Gastrocnemius medialis (tissue), 4 donors: ENCODE measurements around the gene RHOT2. TPM values are rescaled to one million over a fixed set of nuclear protein-coding genes. Genes with fewer than 3 reads are reported as not detected.

Experiments used
- ATAC-seq, 2 donors: fragments of 150-250 bp; one replicate each; pipeline ENCODE4 v1.9.1; 2016
- DNase-seq, 2 donors: peaks; one replicate each; pipeline ENCODE4 v3.0.0-alpha.2; 2019
- H3K27ac ChIP-seq, 4 donors: fragments of 200-600 bp; sonication (generic); 1 replicate in 1 of 4; 2 replicates in 3 of 4; pipeline ENCODE4 v1.5.1; 2016 to 2018; ENCODE audit warnings: mild to moderate bottlenecking in 2 of 4, moderate library complexity in 1 of 4
- H3K27me3 ChIP-seq, 3 donors: fragments of 200-600 bp; sonication (generic) in 2 of 3; 1 replicate in 1 of 3; 2 replicates in 2 of 3; pipeline versions ENCODE4 v1.5.1 to v1.6.0; 2016 to 2019; ENCODE audit warnings: mild to moderate bottlenecking in 1 of 3, moderate library complexity in 1 of 3
- H3K36me3 ChIP-seq, 2 donors: fragments of 200-600 bp; sonication (generic) in 1 of 2; one replicate each; pipeline ENCODE4 v1.5.1; 2017 to 2018
- H3K4me1 ChIP-seq, 2 donors: fragments of 200-600 bp; sonication (generic) in 1 of 2; one replicate each; pipeline ENCODE4 v1.5.1; 2016 to 2017; ENCODE audit warnings: mild to moderate bottlenecking in 2 of 2
- H3K4me3 ChIP-seq, 4 donors: fragments of 200-600 bp; sonication (generic) in 3 of 4; 1 replicate in 1 of 4; 2 replicates in 3 of 4; pipeline ENCODE4 v1.5.1; 2016 to 2019; ENCODE audit warnings: mild to moderate bottlenecking in 2 of 4
- H3K9me3 ChIP-seq, 3 donors: fragments of 200-600 bp; sonication (generic) in 2 of 3; 1 replicate in 1 of 3; 2 replicates in 2 of 3; pipeline ENCODE4 v1.5.1; 2016 to 2019
- POLR2A ChIP-seq, 2 donors: fragments of 450-650 bp; IDR thresholded peaks; one replicate each; pipeline ENCODE4 v1.6.1; 2017; ENCODE audit warnings: antibody characterized with exemption in 2 of 2, mild to moderate bottlenecking in 2 of 2, moderate library complexity in 2 of 2
- in situ Hi-C, 4 donors: fragments of 200-750 bp; cut with MboI; loops; one replicate each; pipeline versions ENCODE4 v1.15.0 to v1.8.0; 2017; ENCODE audit warnings: low sequenced_read_pairs in 4 of 4
- intact Hi-C: fragments of 100-400 bp; cut with DNase I; formaldehyde crosslinking; loops from one replicate; pipeline ENCODE4 v1.15.1; 2023; ENCODE audit warnings: low total_unique reads
- total RNA-seq, 4 donors: library from RNA; depleted of rRNA; stranded (reverse); fragments of >200 nt; gene quantifications; one replicate each; pipeline versions ENCODE4 v1.1.0 to v1.2.3, GENCODE V29; 2016
- TF ChIP-seq, protein P1 (sequence below), 5 experiments: fragments of 450-650 bp in 3 of 5; fragments of 200-600 bp in 2 of 5; sonication (generic) in 2 of 5; IDR thresholded peaks in 4 of 5; conservative IDR thresholded peaks in 1 of 5; 1 replicate in 4 of 5; 2 replicates in 1 of 5; pipeline ENCODE4 v1.5.1; 2016 to 2019; ENCODE audit warnings: antibody characterized with exemption in 5 of 5, mild to moderate bottlenecking in 3 of 5, moderate library complexity in 3 of 5

The RHOT2 gene
- total RNA-seq, 4 donors from 2014 or later = 20.9 to 41.6 (median 27.3) TPM

DNA sequence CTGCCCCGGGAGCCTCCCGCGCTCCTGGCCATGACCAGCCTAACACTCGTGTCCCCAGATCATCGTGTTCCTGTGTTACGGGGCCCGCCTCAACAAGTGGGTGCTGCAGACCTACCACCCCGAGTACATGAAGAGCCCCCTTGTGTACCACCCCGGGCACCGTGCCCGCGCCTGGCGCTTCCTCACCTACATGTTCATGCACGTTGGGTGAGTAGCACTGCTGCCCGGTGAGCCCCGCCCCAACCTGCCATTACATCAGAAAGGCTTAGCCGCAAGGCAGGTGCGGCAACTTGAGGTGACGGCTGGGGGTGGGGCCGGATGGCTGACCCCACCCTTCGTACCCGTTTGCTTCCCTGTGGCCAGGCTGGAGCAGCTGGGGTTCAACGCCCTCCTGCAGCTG is 9.0 kb downstream of the RHOT2 start:
- Histone ChIP-seq H3K27me3 (no peaks in the 10 kb centered on the region), H3K9me3 (no peaks in the 10 kb centered on the region), H3K4me1 (peaks cover 12 to 20% of the 10 kb centered on the region in 2 donors), H3K36me3 (peaks cover 0 to 26% of the 10 kb centered on the region in 2 donors), H3K4me3 (no peak overlapping the region), H3K27ac (no peak overlapping the region)
- ATAC-seq = no peak
- in situ Hi-C loops (no loop called here), intact Hi-C loops (no loop called here)
- TF ChIP-seq, protein P1, sequence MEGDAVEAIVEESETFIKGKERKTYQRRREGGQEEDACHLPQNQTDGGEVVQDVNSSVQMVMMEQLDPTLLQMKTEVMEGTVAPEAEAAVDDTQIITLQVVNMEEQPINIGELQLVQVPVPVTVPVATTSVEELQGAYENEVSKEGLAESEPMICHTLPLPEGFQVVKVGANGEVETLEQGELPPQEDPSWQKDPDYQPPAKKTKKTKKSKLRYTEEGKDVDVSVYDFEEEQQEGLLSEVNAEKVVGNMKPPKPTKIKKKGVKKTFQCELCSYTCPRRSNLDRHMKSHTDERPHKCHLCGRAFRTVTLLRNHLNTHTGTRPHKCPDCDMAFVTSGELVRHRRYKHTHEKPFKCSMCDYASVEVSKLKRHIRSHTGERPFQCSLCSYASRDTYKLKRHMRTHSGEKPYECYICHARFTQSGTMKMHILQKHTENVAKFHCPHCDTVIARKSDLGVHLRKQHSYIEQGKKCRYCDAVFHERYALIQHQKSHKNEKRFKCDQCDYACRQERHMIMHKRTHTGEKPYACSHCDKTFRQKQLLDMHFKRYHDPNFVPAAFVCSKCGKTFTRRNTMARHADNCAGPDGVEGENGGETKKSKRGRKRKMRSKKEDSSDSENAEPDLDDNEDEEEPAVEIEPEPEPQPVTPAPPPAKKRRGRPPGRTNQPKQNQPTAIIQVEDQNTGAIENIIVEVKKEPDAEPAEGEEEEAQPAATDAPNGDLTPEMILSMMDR (IDR thresholded peaks at IDR 0.05 in 4 of 5, conservative IDR thresholded peaks at IDR 0.05 in 1 of 5) = no peak
- no peak for TF ChIP-seq POLR2A (IDR thresholded peaks at IDR 0.05)
- DNase-seq = no peak

DNA sequence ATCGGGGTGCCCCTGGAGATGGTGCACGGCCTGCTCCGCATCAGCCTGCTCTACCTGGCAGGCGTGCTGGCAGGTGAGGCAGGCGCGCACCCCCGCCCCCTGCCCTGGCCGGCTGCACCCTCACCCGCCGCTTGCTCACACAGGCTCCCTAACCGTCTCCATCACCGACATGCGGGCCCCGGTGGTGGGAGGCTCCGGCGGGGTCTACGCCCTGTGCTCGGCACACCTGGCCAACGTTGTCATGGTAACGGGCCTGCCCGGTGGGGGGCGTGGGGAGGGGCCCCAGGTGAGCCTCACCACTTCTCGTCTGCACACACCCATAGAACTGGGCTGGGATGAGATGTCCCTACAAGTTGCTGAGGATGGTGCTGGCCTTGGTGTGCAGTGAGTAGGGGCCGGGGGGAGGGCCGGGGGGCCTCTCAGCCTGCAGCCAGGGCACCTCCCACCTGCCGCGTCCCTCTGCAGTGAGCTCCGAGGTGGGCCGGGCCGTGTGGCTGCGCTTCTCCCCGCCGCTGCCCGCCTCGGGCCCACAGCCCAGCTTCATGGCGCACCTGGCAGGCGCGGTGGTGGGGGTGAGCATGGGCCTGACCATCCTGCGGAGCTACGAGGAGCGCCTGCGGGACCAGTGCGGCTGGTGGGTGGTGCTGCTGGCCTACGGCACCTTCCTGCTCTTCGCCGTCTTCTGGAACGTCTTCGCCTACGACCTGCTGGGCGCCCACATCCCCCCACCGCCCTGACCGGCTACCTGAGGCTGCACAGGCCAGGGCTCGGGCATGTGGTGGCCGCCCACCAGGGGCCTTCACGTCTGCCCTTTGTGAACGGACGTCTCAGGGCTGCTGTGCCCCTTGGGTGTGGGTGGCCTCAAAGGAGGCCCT is 9.6 kb downstream of the RHOT2 start:
- Histone ChIP-seq H3K27me3 (no peaks in the 10 kb centered on the region), H3K9me3 (no peaks in the 10 kb centered on the region), H3K27ac (no peak overlapping the region), H3K4me1 (peaks cover 15 to 27% of the 10 kb centered on the region in 2 donors), H3K4me3 (no peak overlapping the region), H3K36me3 (peaks cover 0 to 26% of the 10 kb centered on the region in 2 donors)
- in situ Hi-C loops (no loop called here), intact Hi-C loops (no loop called here)
- TF ChIP-seq, protein P1 (IDR thresholded peaks at IDR 0.05 in 4 of 5, conservative IDR thresholded peaks at IDR 0.05 in 1 of 5) = no peak
- TF ChIP-seq POLR2A (IDR thresholded peaks at IDR 0.05) = no peak
- DNase-seq (peak in 1 of 2 donors; percentile 16), ATAC-seq (no peak)

DNA sequence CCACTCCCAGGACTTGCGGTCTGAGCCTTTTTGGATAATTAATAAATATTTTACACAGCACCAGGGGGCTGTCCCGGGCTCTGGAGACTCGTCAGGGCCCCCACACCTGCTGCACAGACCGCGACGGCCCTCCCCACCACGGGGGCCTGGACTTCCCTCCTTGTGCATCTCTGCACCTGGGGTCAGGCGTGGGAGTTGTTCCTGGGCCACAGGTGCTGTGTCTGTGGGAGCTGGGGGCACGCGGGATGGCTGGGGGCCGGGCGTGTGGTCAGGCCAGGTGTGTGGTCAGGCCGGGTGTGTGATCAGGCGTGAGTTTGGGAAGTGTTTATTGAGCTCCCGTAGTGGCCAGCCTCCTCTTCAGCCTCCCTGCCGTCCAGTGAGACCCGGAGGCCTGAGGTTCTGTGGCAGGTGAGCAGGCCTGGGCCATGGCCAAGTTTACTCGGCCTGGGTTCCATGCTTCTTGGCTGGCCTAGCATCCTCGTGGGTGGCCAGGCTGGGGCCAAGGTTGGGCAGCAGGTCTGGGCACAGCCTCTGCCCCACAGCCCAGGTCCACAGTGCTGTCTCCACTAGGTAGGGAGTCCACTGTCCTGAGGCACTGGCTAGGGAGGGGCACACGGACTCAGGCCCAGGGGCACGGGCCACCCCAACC is 10.4 kb downstream of the RHOT2 start:
- ATAC-seq (no peak), DNase-seq (peak in 1 of 2 donors; percentile 27)
- Histone ChIP-seq H3K27me3 (no peaks in the 10 kb centered on the region), H3K9me3 (no peaks in the 10 kb centered on the region), H3K36me3 (peaks cover 0 to 26% of the 10 kb centered on the region in 2 donors), H3K4me1 (peaks cover 19 to 34% of the 10 kb centered on the region in 2 donors), H3K27ac (no peak overlapping the region), H3K4me3 (no peak overlapping the region)
- TF ChIP-seq, protein P1 (IDR thresholded peaks at IDR 0.05 in 4 of 5, conservative IDR thresholded peaks at IDR 0.05 in 1 of 5) = no peak
- TF ChIP-seq POLR2A (IDR thresholded peaks at IDR 0.05) = no peak
- in situ Hi-C loops (no loop called here), intact Hi-C loops (no loop called here)

DNA sequence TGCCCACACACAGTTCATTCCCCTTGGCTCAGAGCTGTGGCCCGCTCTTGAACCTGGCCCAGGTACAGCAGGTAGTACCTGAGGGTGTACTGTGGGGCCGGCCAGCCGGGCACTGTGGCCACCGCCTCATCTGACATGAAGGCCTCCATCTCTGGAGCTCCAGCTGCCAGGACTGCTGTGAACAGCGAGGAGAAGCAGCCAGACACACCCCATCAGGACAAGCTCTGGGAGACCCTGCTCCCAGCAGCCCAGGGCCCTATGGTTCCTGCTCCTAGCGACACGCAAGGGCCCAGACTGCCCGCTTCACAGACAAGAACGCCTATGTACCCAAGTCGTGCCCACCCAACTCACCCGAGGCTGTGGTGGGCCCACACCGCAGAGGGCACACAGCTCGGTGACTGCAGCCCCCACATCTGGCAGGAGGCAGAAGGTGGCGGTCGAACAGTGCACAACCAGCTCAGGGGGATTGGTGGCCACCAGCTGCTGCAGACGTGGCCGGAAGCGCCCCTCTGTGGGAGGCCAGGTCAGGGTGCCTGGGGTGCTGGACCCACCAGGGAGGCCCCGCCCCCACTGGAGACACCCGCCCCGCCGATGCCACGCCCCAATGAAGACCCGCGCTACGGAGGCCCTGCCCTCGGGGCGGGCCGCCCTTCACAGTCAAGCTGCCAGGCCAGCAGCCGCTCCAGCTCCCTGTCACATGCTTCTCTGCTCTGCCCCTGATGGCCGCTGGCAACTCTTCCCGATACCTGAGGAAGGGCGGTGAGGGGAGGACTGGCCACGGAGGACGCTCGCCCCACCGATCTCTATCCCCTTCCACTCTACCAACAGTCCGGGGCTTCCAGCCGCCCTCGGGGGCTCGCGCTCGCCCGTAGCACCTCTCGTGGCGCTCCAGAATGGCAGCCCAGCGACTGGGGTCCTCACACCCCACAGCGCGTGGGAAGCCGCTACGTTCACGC is 11.2 kb downstream of the RHOT2 start:
- H3K36me3 ChIP-seq = peaks cover 0 to 21% of the 10 kb centered on the region in 2 donors
- H3K4me1 ChIP-seq = peaks cover 24 to 40% of the 10 kb centered on the region in 2 donors
- ATAC-seq (peak; percentile 14 to 21), DNase-seq (peak; percentile 34 to 66)
- TF ChIP-seq, protein P1 (IDR thresholded peaks at IDR 0.05 in 4 of 5, conservative IDR thresholded peaks at IDR 0.05 in 1 of 5) = no peak
- TF ChIP-seq POLR2A (IDR thresholded peaks at IDR 0.05) = no peak
- peak overlapping the region; percentile 89 to 100 (median 98) for H3K27ac ChIP-seq
- peak overlapping the region; percentile 51 to 82 (median 70) for H3K4me3 ChIP-seq
- intact Hi-C loops (no loop called here), in situ Hi-C loops (no loop called here)
- H3K9me3 ChIP-seq = no peaks in the 10 kb centered on the region
- no peaks in the 10 kb centered on the region for H3K27me3 ChIP-seq
